HepG2 (cell line): ENCODE measurements around the gene PCP4L1. TPM values are rescaled to one million over a fixed set of nuclear protein-coding genes. Genes with fewer than 3 reads are reported as not detected.

ENCODE experiments used
- FOSL2 ChIP-seq: sonication (generic); formaldehyde crosslinking; IDR thresholded peaks from 2 replicates; pipeline ENCODE4 v1.4.0; 2020; ENCODE audit warnings: missing genetic modification reagents
- FOXK2 ChIP-seq: fragments of 450-650 bp; IDR thresholded peaks from 2 replicates; pipeline ENCODE4 v1.6.1; 2016
- MTA1 ChIP-seq: sonication (generic); formaldehyde crosslinking; IDR thresholded peaks from 2 replicates; pipeline ENCODE4 v1.4.0; 2020; ENCODE audit warnings: missing genetic modification reagents, mild to moderate bottlenecking, borderline replicate concordance
- NR2F6 ChIP-seq, 2 experiments: IDR thresholded peaks; 2 replicates each; pipeline ENCODE4 v1.6.1; 2016; ENCODE audit warnings: antibody characterized with exemption in 1 of 2, mild to moderate bottlenecking in 1 of 2
- PCBP1 ChIP-seq: fragments of 200-400 bp; formaldehyde crosslinking; IDR thresholded peaks from 2 replicates; pipeline ENCODE4 v1.6.1; 2017; ENCODE audit warnings: mild to moderate bottlenecking, low read depth, low read length, borderline replicate concordance
- PCBP2 ChIP-seq: fragments of 200-400 bp; formaldehyde crosslinking; optimal IDR thresholded peaks from 2 replicates; pipeline ENCODE3; 2018; ENCODE audit warnings: low read length, low read depth; ENCODE audit not compliant: poor library complexity, severe bottlenecking
- REL ChIP-seq: sonication (generic); formaldehyde crosslinking; conservative IDR thresholded peaks from 2 replicates; pipeline ENCODE4 v1.8.0; 2022; ENCODE audit warnings: mild to moderate bottlenecking, missing genetic modification reagents, moderate library complexity
- RXRB ChIP-seq: IDR thresholded peaks from 2 replicates; pipeline ENCODE4 v1.6.1; 2016; ENCODE audit warnings: borderline replicate concordance, missing genetic modification reagents, missing compliant biosample characterization
- TEAD3 ChIP-seq: optimal IDR thresholded peaks from 2 replicates; pipeline ENCODE3; 2016; ENCODE audit warnings: borderline replicate concordance
- ZNF251 ChIP-seq: sonication (generic); formaldehyde crosslinking; IDR thresholded peaks from 2 replicates; pipeline ENCODE4 v1.9.0; 2021; ENCODE audit warnings: mild to moderate bottlenecking, missing genetic modification reagents
- ZNF33A ChIP-seq: sonication (generic); formaldehyde crosslinking; IDR thresholded peaks from 2 replicates; pipeline ENCODE4 v1.5.1; 2020; ENCODE audit warnings: missing genetic modification reagents, mild to moderate bottlenecking, moderate library complexity, borderline replicate concordance
- ZNF354B ChIP-seq: sonication (generic); formaldehyde crosslinking; IDR thresholded peaks from 2 replicates; pipeline ENCODE4 v1.8.0; 2022; ENCODE audit warnings: mild to moderate bottlenecking, missing genetic modification reagents
- ZNF431 ChIP-seq: sonication (generic); formaldehyde crosslinking; IDR thresholded peaks from 2 replicates; pipeline ENCODE4 v1.9.0; 2022; ENCODE audit warnings: missing genetic modification reagents, low read depth, mild to moderate bottlenecking, borderline replicate concordance
- polyA plus RNA-seq, 8 experiments: library from polyadenylated mRNA; depleted of rRNA in 3 of 8; stranded (reverse) in 7 of 8; unstranded in 1 of 8; fragments of >200 nt; fragmentation: Illumina TruSeq in 4 of 8; extraction: Trizol in 4 of 8; gene quantifications; 2 replicates each; pipeline versions ENCODE4 v1.2.1 to v1.2.3, GENCODE V29; 2011 to 2016; ENCODE audit warnings: low read depth in 4 of 8, missing spikeins in 1 of 8, mixed read lengths in 1 of 8; ENCODE audit not compliant: insufficient read depth in 1 of 8
- total RNA-seq, 5 experiments: library from RNA; depleted of rRNA; stranded (reverse); fragments of >200 nt; fragmentation: Illumina TruSeq; extraction: Trizol; gene quantifications; 2 replicates each; pipeline ENCODE4 v1.2.3, GENCODE V29; 2016; ENCODE audit warnings: low read depth in 1 of 5
- TF ChIP-seq, protein P1 (sequence below): sonication (generic); formaldehyde crosslinking; IDR thresholded peaks from 2 replicates; pipeline ENCODE4 v1.4.0; 2020; ENCODE audit warnings: mild to moderate bottlenecking, missing genetic modification reagents, borderline replicate concordance
- TF ChIP-seq, protein P2 (sequence below): sonication (generic); formaldehyde crosslinking; IDR thresholded peaks from 2 replicates; pipeline ENCODE4 v1.4.0; 2020; ENCODE audit warnings: missing genetic modification reagents, borderline replicate concordance
- TF ChIP-seq, protein P3 (sequence below): IDR thresholded peaks from 2 replicates; pipeline ENCODE4 v1.6.1; 2016; ENCODE audit warnings: missing genetic modification reagents, missing compliant biosample characterization
- TF ChIP-seq, protein P4 (sequence below): sonication (generic); formaldehyde crosslinking; IDR thresholded peaks from 2 replicates; pipeline ENCODE4 v1.8.0; 2023; ENCODE audit warnings: mild to moderate bottlenecking, missing genetic modification reagents
- TF ChIP-seq, protein P5 (sequence below): sonication (generic); formaldehyde crosslinking; IDR thresholded peaks from 2 replicates; pipeline ENCODE4 v1.4.0; 2020; ENCODE audit warnings: missing genetic modification reagents, borderline replicate concordance

PCP4L1 gene
- total and polyA plus RNA-seq, 2 of the 13 experiments (the other 11 are each of a cell fraction or from before 2014, with no cell fraction given) = 0.28 TPM; not detected in 1

DNA sequence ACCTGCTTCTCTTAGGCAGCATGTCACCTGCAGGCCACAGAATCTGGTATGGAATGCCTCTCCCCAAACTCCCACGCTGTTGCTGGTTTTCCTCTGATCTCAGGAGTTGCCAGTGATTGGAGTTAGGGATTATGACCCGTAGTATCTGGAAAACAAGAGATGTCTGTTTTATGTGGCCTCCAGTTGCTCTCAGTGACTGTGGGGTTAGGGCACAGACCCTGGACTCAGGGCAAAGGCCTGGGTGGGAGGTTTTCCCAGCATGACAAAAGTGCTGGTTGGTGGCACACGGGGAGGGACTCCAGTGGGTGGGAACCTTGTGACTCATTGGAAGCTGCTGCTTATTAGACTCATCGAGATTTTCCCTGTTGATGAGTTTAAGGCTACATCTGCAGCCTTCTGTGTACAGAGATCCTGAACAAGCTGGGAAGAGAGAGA, 20.5 kb upstream of the PCP4L1 start, which contains the start of gene NR1I3 (continued):
- TF ChIP-seq, protein P1, sequence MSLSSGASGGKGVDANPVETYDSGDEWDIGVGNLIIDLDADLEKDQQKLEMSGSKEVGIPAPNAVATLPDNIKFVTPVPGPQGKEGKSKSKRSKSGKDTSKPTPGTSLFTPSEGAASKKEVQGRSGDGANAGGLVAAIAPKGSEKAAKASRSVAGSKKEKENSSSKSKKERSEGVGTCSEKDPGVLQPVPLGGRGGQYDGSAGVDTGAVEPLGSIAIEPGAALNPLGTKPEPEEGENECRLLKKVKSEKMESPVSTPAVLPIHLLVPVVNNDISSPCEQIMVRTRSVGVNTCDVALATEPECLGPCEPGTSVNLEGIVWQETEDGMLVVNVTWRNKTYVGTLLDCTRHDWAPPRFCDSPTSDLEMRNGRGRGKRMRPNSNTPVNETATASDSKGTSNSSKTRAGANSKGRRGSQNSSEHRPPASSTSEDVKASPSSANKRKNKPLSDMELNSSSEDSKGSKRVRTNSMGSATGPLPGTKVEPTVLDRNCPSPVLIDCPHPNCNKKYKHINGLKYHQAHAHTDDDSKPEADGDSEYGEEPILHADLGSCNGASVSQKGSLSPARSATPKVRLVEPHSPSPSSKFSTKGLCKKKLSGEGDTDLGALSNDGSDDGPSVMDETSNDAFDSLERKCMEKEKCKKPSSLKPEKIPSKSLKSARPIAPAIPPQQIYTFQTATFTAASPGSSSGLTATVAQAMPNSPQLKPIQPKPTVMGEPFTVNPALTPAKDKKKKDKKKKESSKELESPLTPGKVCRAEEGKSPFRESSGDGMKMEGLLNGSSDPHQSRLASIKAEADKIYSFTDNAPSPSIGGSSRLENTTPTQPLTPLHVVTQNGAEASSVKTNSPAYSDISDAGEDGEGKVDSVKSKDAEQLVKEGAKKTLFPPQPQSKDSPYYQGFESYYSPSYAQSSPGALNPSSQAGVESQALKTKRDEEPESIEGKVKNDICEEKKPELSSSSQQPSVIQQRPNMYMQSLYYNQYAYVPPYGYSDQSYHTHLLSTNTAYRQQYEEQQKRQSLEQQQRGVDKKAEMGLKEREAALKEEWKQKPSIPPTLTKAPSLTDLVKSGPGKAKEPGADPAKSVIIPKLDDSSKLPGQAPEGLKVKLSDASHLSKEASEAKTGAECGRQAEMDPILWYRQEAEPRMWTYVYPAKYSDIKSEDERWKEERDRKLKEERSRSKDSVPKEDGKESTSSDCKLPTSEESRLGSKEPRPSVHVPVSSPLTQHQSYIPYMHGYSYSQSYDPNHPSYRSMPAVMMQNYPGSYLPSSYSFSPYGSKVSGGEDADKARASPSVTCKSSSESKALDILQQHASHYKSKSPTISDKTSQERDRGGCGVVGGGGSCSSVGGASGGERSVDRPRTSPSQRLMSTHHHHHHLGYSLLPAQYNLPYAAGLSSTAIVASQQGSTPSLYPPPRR (CRISPR knock-in tag) = peak; percentile 75; the same call in 1 of the 2 replicates
- 0 out of 2 replicates have a peak, but pooled peaks have one; percentile 46 for TF ChIP-seq ZNF33A (CRISPR knock-in tag)
- TF ChIP-seq, protein P2, sequence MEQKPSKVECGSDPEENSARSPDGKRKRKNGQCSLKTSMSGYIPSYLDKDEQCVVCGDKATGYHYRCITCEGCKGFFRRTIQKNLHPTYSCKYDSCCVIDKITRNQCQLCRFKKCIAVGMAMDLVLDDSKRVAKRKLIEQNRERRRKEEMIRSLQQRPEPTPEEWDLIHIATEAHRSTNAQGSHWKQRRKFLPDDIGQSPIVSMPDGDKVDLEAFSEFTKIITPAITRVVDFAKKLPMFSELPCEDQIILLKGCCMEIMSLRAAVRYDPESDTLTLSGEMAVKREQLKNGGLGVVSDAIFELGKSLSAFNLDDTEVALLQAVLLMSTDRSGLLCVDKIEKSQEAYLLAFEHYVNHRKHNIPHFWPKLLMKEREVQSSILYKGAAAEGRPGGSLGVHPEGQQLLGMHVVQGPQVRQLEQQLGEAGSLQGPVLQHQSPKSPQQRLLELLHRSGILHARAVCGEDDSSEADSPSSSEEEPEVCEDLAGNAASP (CRISPR knock-in tag) = peak; percentile 54; the same call in 1 of the 2 replicates
- TF ChIP-seq FOSL2 = peak; percentile 72
- TF ChIP-seq FOXK2 = peak; percentile 56; the same call in 1 of the 2 replicates
- TF ChIP-seq TEAD3 (CRISPR knock-in tag) = peak; percentile 76
- TF ChIP-seq PCBP1 = no peak
- TF ChIP-seq NR2F6 (IDR thresholded peaks at IDR 0.05) = peak; percentile 90; the same call in 1 of the 2 replicates
- TF ChIP-seq NR2F6 (CRISPR knock-in tag; IDR thresholded peaks at IDR 0.05) = peak; percentile 92
- no peak for TF ChIP-seq ZNF251
- TF ChIP-seq, protein P3, sequence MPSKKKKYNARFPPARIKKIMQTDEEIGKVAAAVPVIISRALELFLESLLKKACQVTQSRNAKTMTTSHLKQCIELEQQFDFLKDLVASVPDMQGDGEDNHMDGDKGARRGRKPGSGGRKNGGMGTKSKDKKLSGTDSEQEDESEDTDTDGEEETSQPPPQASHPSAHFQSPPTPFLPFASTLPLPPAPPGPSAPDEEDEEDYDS (CRISPR knock-in tag) = peak; percentile 60
- peak; percentile 80 for TF ChIP-seq RXRB
- no peak for TF ChIP-seq ZNF354B (CRISPR knock-in tag)
- peak; percentile 62; the same call in 1 of the 2 replicates for TF ChIP-seq MTA1
- no peak for TF ChIP-seq ZNF431 (CRISPR knock-in tag)
- TF ChIP-seq, protein P4, sequence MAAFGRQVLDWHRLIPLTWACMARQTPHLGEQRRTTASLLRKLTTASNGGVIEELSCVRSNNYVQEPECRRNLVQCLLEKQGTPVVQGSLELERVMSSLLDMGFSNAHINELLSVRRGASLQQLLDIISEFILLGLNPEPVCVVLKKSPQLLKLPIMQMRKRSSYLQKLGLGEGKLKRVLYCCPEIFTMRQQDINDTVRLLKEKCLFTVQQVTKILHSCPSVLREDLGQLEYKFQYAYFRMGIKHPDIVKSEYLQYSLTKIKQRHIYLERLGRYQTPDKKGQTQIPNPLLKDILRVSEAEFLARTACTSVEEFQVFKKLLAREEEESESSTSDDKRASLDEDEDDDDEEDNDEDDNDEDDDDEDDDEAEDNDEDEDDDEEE (CRISPR knock-in tag) = no peak
- TF ChIP-seq, protein P5, sequence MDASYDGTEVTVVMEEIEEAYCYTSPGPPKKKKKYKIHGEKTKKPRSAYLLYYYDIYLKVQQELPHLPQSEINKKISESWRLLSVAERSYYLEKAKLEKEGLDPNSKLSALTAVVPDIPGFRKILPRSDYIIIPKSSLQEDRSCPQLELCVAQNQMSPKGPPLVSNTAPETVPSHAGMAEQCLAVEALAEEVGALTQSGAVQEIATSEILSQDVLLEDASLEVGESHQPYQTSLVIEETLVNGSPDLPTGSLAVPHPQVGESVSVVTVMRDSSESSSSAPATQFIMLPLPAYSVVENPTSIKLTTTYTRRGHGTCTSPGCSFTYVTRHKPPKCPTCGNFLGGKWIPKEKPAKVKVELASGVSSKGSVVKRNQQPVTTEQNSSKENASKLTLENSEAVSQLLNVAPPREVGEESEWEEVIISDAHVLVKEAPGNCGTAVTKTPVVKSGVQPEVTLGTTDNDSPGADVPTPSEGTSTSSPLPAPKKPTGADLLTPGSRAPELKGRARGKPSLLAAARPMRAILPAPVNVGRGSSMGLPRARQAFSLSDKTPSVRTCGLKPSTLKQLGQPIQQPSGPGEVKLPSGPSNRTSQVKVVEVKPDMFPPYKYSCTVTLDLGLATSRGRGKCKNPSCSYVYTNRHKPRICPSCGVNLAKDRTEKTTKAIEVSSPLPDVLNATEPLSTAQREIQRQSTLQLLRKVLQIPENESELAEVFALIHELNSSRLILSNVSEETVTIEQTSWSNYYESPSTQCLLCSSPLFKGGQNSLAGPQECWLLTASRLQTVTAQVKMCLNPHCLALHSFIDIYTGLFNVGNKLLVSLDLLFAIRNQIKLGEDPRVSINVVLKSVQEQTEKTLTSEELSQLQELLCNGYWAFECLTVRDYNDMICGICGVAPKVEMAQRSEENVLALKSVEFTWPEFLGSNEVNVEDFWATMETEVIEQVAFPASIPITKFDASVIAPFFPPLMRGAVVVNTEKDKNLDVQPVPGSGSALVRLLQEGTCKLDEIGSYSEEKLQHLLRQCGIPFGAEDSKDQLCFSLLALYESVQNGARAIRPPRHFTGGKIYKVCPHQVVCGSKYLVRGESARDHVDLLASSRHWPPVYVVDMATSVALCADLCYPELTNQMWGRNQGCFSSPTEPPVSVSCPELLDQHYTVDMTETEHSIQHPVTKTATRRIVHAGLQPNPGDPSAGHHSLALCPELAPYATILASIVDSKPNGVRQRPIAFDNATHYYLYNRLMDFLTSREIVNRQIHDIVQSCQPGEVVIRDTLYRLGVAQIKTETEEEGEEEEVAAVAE (CRISPR knock-in tag) = no peak
- no peak for TF ChIP-seq REL (CRISPR knock-in tag)
- TF ChIP-seq PCBP2 = no peak
